ENCODE measurements around the gene ELF2. TPM values are rescaled to one million over a fixed set of nuclear protein-coding genes. Genes with fewer than 3 reads are reported as not detected.

Gene ELF2
- total and polyA plus RNA-seq, 2 donors (not counting 3 experiments of a cell fraction or from before 2014, with no cell fraction given), result 16.4 to 35.1 TPM

DNA sequence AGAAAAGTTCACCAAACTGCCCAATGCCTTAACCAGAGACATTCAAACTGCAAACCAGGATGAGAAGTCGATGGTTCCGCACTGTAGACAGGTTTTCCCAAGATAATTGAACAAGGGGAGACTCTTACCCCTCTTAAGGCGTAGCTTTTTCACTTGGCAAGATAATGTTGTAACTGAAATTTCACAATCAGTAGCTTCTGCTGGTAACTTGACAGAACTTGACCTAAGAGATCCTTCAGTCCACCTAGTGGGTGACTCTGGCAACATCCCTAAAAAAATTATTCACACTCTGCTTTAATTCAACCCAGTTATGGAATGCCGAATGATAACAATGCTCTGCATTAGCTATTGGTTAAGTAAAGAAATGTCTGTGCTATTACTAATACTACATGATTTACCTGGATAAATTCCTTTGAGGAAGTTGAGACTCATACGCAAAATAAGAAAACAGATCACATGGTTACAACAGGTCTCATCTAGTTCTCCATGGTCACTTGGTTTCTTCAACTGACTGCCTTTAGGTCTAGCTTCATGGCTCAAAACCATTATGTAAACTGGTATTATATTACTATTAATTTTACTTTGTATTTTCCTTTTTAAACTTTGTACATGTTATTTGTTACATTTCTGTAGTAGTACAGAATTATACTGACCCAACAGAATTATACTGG is 9.1 kb downstream of the ELF2 start:
- no peak for FAIRE-seq
- Histone ChIP-seq H3K27ac (ENCODE audit: insufficient read depth, low read depth, low read length) (no peak overlapping the region), H4K20me1 (replicated peaks; ENCODE audit: control insufficient read depth, extremely low read depth, insufficient read depth, low read length) (peaks cover 4% of the 10 kb centered on the region), H3K4me3 (replicated peaks in 1 of 3; ENCODE audit: insufficient read depth in 1 of 3, low read depth in 1 of 3, low read length in 3 of 3) (no peak overlapping the region), H3K9ac (replicated peaks; ENCODE audit: extremely low read depth, insufficient read depth, low read length) (no peak overlapping the region), H3K4me2 (ENCODE audit: insufficient read depth, low read length) (no peak overlapping the region), H2AFZ (ENCODE audit: low read depth, low read length) (no peak overlapping the region), H3K4me1 (ENCODE audit: control insufficient read depth, extremely low read depth, insufficient read depth, low read length) (peaks cover 9% of the 10 kb centered on the region), H3K79me2 (ENCODE audit: control insufficient read depth, insufficient read depth, low read length) (peaks cover 2% of the 10 kb centered on the region), H3K9me3 (replicated peaks; ENCODE audit: control insufficient read depth, insufficient read depth, low read length) (no peaks in the 10 kb centered on the region), H3K27me3 (ENCODE audit: control insufficient read depth in 2 of 2, insufficient read depth in 2 of 2, low read length in 2 of 2) (no peaks in the 10 kb centered on the region), H3K9me1 (replicated peaks; ENCODE audit: control insufficient read depth, extremely low read depth, insufficient read depth, low read length) (no peaks in the 10 kb centered on the region), H3K36me3 (ENCODE audit: control insufficient read depth in 2 of 2, extremely low read depth in 1 of 2, insufficient read depth in 2 of 2, low read length in 2 of 2) (no peaks in the 10 kb centered on the region)
- ChIA-PET CTCF (interaction anchor here (0.7 to 2.8 kb wide), 16 partner anchors 10 to 137 kb away, joined by 3 to 27 read pairs (median 4); partner anchors contain the start of gene ELF2), POLR2A (no interaction called here)
- dilution Hi-C loops (cut with MboI; ENCODE audit: extremely low pct_ligation_motif_present, low sequenced_read_pairs), result no loop called here
- no TSS peak for BruUV-seq (replicated peaks)
- TF ChIP-seq CTCF (IDR thresholded peaks at IDR 0.05; ENCODE audit: extremely low read depth in 1 of 2, insufficient read depth in 1 of 2, low read depth in 1 of 2, low read length in 2 of 2) (peak in 1 of 2 donors; percentile 28), MYC (IDR thresholded peaks at IDR 0.05; ENCODE audit: low read depth, low read length) (no peak)
- intact Hi-C loops (cut with micrococcal nuclease), result loop anchor here (1.0 to 2.0 kb wide), 2 partner anchors 69 to 137 kb away; no protein-coding TSS in a partner anchor
- DNase-seq (ENCODE audit: low read depth, low spot score), result peak; percentile 36

- Histone ChIP-seq H3K9me3 (replicated peaks; ENCODE audit: control insufficient read depth, insufficient read depth, low read length) (no peaks in the 10 kb centered on the region), H3K27me3 (ENCODE audit: control insufficient read depth in 2 of 2, insufficient read depth in 2 of 2, low read length in 2 of 2) (no peaks in the 10 kb centered on the region), H3K9ac (replicated peaks; ENCODE audit: extremely low read depth, insufficient read depth, low read length) (no peak overlapping the region), H3K4me1 (ENCODE audit: control insufficient read depth, extremely low read depth, insufficient read depth, low read length) (peaks cover 9% of the 10 kb centered on the region), H3K79me2 (ENCODE audit: control insufficient read depth, insufficient read depth, low read length) (no peaks in the 10 kb centered on the region), H2AFZ (ENCODE audit: low read depth, low read length) (no peak overlapping the region), H3K27ac (ENCODE audit: insufficient read depth, low read depth, low read length) (no peak overlapping the region), H3K9me1 (replicated peaks; ENCODE audit: control insufficient read depth, extremely low read depth, insufficient read depth, low read length) (no peaks in the 10 kb centered on the region), H3K36me3 (ENCODE audit: control insufficient read depth in 2 of 2, extremely low read depth in 1 of 2, insufficient read depth in 2 of 2, low read length in 2 of 2) (no peaks in the 10 kb centered on the region), H3K4me3 (replicated peaks in 1 of 3; ENCODE audit: insufficient read depth in 1 of 3, low read depth in 1 of 3, low read length in 3 of 3) (no peak overlapping the region), H4K20me1 (replicated peaks; ENCODE audit: control insufficient read depth, extremely low read depth, insufficient read depth, low read length) (peaks cover 4% of the 10 kb centered on the region), H3K4me2 (ENCODE audit: insufficient read depth, low read length) (peak overlapping the region; percentile 64)
- ChIA-PET POLR2A (no interaction called here), CTCF (no interaction called here)
- no peak for FAIRE-seq
- dilution Hi-C loops (cut with MboI; ENCODE audit: extremely low pct_ligation_motif_present, low sequenced_read_pairs), result no loop called here
- BruUV-seq (replicated peaks), result no TSS peak
- intact Hi-C loops (cut with micrococcal nuclease), result no loop called here
- DNase-seq (ENCODE audit: low read depth, low spot score), result peak; percentile 48
- no peak for TF ChIP-seq POLR2AphosphoS5 (IDR thresholded peaks at IDR 0.05; ENCODE audit: insufficient read depth, low read depth, low read length)
- TF ChIP-seq EZH2 (IDR thresholded peaks at IDR 0.05; ENCODE audit: borderline replicate concordance, low read depth, low read length, severe bottlenecking), result no peak
- no peak for TF ChIP-seq GATA2 (IDR thresholded peaks at IDR 0.05; ENCODE audit: insufficient read depth, insufficient read length, low read depth, low read length)
- TF ChIP-seq MYC (IDR thresholded peaks at IDR 0.05; ENCODE audit: low read depth, low read length), result no peak
- TF ChIP-seq FOS (IDR thresholded peaks at IDR 0.05; ENCODE audit: borderline replicate concordance, insufficient read depth, low read length), result no peak
- TF ChIP-seq CTCF (IDR thresholded peaks at IDR 0.05; ENCODE audit: extremely low read depth in 1 of 2, insufficient read depth in 1 of 2, low read depth in 1 of 2, low read length in 2 of 2), result no peak
- TF ChIP-seq JUN (IDR thresholded peaks at IDR 0.05; ENCODE audit: borderline replicate concordance, insufficient read depth, insufficient read length, low read depth), result no peak
- TF ChIP-seq POLR2A (IDR thresholded peaks at IDR 0.05; ENCODE audit: low read depth, low read length), result no peak
- no peak for TF ChIP-seq MAX (IDR thresholded peaks at IDR 0.05; ENCODE audit: insufficient read depth, insufficient read length)
Observed at GRCh38 chr4:139164731-139165130, 12.3 kb downstream of the ELF2 start.
